T-cell (primary cell): ENCODE data around the gene RAB3A. TPM values are rescaled to one million over a fixed set of nuclear protein-coding genes. Genes with fewer than 3 reads are reported as not detected.

ENCODE experiments used
- ATAC-seq, 4 experiments: fragments of 200-7000 bp in 3 of 4; fragments of 150-1000 bp in 1 of 4; cut with Tn5 transposase; replicated peaks in 1 of 4; 1 replicate in 3 of 4; 2 replicates in 1 of 4; pipeline ENCODE4 v1.10.0; 2021; ENCODE audit warnings: moderate library complexity in 3 of 4, mild to moderate bottlenecking in 2 of 4, moderate number of reproducible peaks in 1 of 4
- CTCF ChIA-PET, 2 donors: fragments of 300-600 bp; sonication (Branson Sonifier 250); formaldehyde crosslinking; loops; one replicate each; lab custom pipeline; 2022; ENCODE audit warnings: antibody characterized with exemption in 2 of 2; lab: Charles Lee
- POLR2A ChIA-PET, 2 donors: fragments of 300-600 bp; sonication (Branson Sonifier 250); formaldehyde crosslinking; loops; one replicate each; lab custom pipeline; 2022; ENCODE audit warnings: antibody characterized with exemption in 2 of 2; lab: Charles Lee
- DNase-seq, 35 experiments: peaks; one replicate each; pipeline versions ENCODE4 v3.0.0 to v3.0.0-alpha.2; 2013 to 2023
- H3K27ac ChIP-seq: one replicate; pipeline ENCODE4 v1.5.1; 2013; ENCODE audit warnings: low read length
- H3K27me3 ChIP-seq, 2 experiments: replicated peaks in 1 of 2; 1 replicate in 1 of 2; 2 replicates in 1 of 2; pipeline versions ENCODE4 v1.6.1 to v1.7.0; 2013; ENCODE audit warnings: low read length in 1 of 2, mixed read lengths in 1 of 2; ENCODE audit not compliant: control insufficient read depth in 2 of 2, insufficient read depth in 2 of 2; ENCODE audit errors: extremely low read depth in 1 of 2
- H3K36me3 ChIP-seq, 2 donors: 1 replicate in 1 of 2; 2 replicates in 1 of 2; pipeline versions ENCODE4 v1.6.1 to v1.7.0; 2013; ENCODE audit warnings: low read length in 1 of 2; ENCODE audit not compliant: control insufficient read depth in 2 of 2, insufficient read depth in 1 of 2; ENCODE audit errors: extremely low read depth in 1 of 2
- H3K4me1 ChIP-seq, 2 experiments: 1 replicate in 1 of 2; 2 replicates in 1 of 2; pipeline versions ENCODE4 v1.6.1 to v1.7.0; 2013; ENCODE audit warnings: low read length in 2 of 2, mixed read lengths in 1 of 2; ENCODE audit not compliant: insufficient read depth in 2 of 2, control insufficient read depth in 1 of 2; ENCODE audit errors: extremely low read depth in 1 of 2
- H3K4me3 ChIP-seq, 2 donors: 1 replicate in 1 of 2; 2 replicates in 1 of 2; pipeline versions ENCODE4 v1.5.1 to v1.7.0; 2013; ENCODE audit warnings: mild to moderate bottlenecking in 2 of 2, low read length in 1 of 2, moderate library complexity in 1 of 2; ENCODE audit not compliant: control insufficient read depth in 1 of 2; ENCODE audit errors: extremely low read depth in 1 of 2
- H3K9me3 ChIP-seq: 2 replicates; pipeline ENCODE4 v1.7.0; 2013
- H3K27ac Mint-ChIP-seq, 2 donors: one replicate each; pipeline ENCODE4 v1.8.0; 2020 to 2021; ENCODE audit warnings: mild to moderate bottlenecking in 2 of 2, mixed read lengths in 2 of 2
- H3K27me3 Mint-ChIP-seq, 2 donors: one replicate each; pipeline ENCODE4 v1.8.0; 2021 to 2022; ENCODE audit warnings: mixed read lengths in 2 of 2
- H3K36me3 Mint-ChIP-seq: one replicate; pipeline ENCODE4 v1.8.0; 2021; ENCODE audit warnings: mixed read lengths
- H3K4me1 Mint-ChIP-seq, 3 donors: one replicate each; pipeline ENCODE4 v1.8.0; 2020 to 2022; ENCODE audit warnings: mixed read lengths in 3 of 3, mild to moderate bottlenecking in 1 of 3
- H3K4me3 Mint-ChIP-seq, 3 donors: one replicate each; pipeline ENCODE4 v1.8.0; 2020 to 2022; ENCODE audit warnings: mild to moderate bottlenecking in 3 of 3, mixed read lengths in 3 of 3, moderate library complexity in 3 of 3
- H3K9me3 Mint-ChIP-seq, 3 donors: one replicate each; pipeline ENCODE4 v1.8.0; 2020 to 2022; ENCODE audit warnings: mixed read lengths in 3 of 3
- WGBS: methylation state at CpG from one replicate; pipeline ENCODE4 v1.1.5; 2013; ENCODE audit warnings: missing lambda C conversion rate; ENCODE audit not compliant: insufficient coverage; 5-methylcytosine and 5-hydroxymethylcytosine counted together
- total RNA-seq, 35 experiments: library from RNA in 6 of 35; stranded (reverse) in 6 of 35; fragments of 120-200 nt in 1 of 35; gene quantifications; one replicate each; pipeline versions ENCODE4 v1.2.1 to v1.2.4 and lab custom pipeline; 2013 to 2026

The RAB3A gene
- total RNA-seq, 5 donors from 2014 or later (not counting 1 experiment from before 2014, with no cell fraction given), result 4.7 to 8.3 (median 5.6) TPM

GRCh38 chr19:18152817-18153555 is 50.9 kb downstream of the RAB3A start, which contains the start of gene PIK3R2:
TSS of gene PIK3R2 (plus strand) at chr19:18153163. CDS start at chr19:18155880, 2,717 bp downstream.
- Histone ChIP-seq H3K9me3 (no peaks in the 10 kb centered on the region), H3K4me1 (peaks cover 5 to 57% of the 10 kb centered on the region in 2 experiments), H3K4me3 (peak within 1 kb of the TSS; percentile 78 to 86), H3K36me3 (peaks cover 11 to 15% of the 10 kb centered on the region in 2 donors), H3K27me3 (no peaks in the 10 kb centered on the region), H3K27ac (peak within 1 kb of the TSS; percentile 87)
- ChIA-PET CTCF (interaction anchor here in 1 of 2 donors (0.5 to 1.8 kb wide), 7 partner anchors 8 to 1906 kb away, joined by 3 to 8 read pairs (median 3); partner anchors contain the start of genes ARRDC2, MPV17L2 and RAB3A), POLR2A (no interaction called here)
- Mint-ChIP-seq H3K4me1 (peaks cover 27 to 32% (median 27%) of the 10 kb centered on the region in 3 donors), H3K27ac (peak within 1 kb of the TSS; percentile 98), H3K4me3 (peak within 1 kb of the TSS; percentile 86 to 95 (median 91)), H3K36me3 (no peaks in the 10 kb centered on the region), H3K27me3 (no peaks in the 10 kb centered on the region), H3K9me3 (no peaks in the 10 kb centered on the region)
- peak; percentile 99 to 100 (median 100) for DNase-seq
- WGBS, result under 1% methylated on average over 85 of the region's 86 CpGs
- ATAC-seq, result peak; percentile 86 to 89 (median 88)

- Mint-ChIP-seq H3K27ac (peak overlapping the region; percentile 98), H3K36me3 (no peaks in the 10 kb centered on the region), H3K27me3 (no peaks in the 10 kb centered on the region), H3K4me3 (peak overlapping the region; percentile 86 to 95 (median 91)), H3K4me1 (peaks cover 27 to 32% (median 27%) of the 10 kb centered on the region in 3 donors), H3K9me3 (no peaks in the 10 kb centered on the region)
- Histone ChIP-seq H3K27me3 (no peaks in the 10 kb centered on the region), H3K36me3 (peaks cover 7 to 16% of the 10 kb centered on the region in 2 donors), H3K4me1 (peaks cover 5 to 57% of the 10 kb centered on the region in 2 experiments), H3K9me3 (no peaks in the 10 kb centered on the region), H3K27ac (peak overlapping the region; percentile 87), H3K4me3 (peak overlapping the region; percentile 68 to 78)
- ATAC-seq (peak; percentile 70 to 72 (median 72)), DNase-seq (peak; percentile 93 to 100 (median 98))
- ChIA-PET CTCF (interaction anchor here in 1 of 2 donors (0.5 to 1.8 kb wide), 8 partner anchors 9 to 1906 kb away, joined by 3 to 8 read pairs (median 3); partner anchors contain the start of genes ARRDC2, MPV17L2 and RAB3A), POLR2A (no interaction called here)
- 0% methylated on average over 22 of the region's 22 CpGs for WGBS
These were observed 51.4 kb downstream of the RAB3A start for GRCh38 chr19:18152442-18152816.

- no peaks in the 10 kb centered on the region for H3K27me3 Mint-ChIP-seq
- Histone ChIP-seq H3K4me1 (peaks cover 5 to 57% of the 10 kb centered on the region in 2 experiments), H3K36me3 (peaks cover 11 to 23% of the 10 kb centered on the region in 2 donors), H3K4me3 (no peak overlapping the region), H3K27ac (peak overlapping the region; percentile 87), H3K9me3 (no peaks in the 10 kb centered on the region), H3K27me3 (no peaks in the 10 kb centered on the region)
- peak overlapping the region in 2 of 3 donors; percentile 86 to 91 for H3K4me3 Mint-ChIP-seq
- POLR2A ChIA-PET, result interaction anchor here (0.7 to 1.0 kb wide), 2 partner anchors 33 to 64 kb away, joined by 3 read pairs; partner anchors contain the start of gene IL12RB1 (in 1 of the 2)
- CTCF ChIA-PET, result interaction anchor here (0.5 to 1.8 kb wide), 4 partner anchors 29 to 218 kb away, joined by 3 to 8 read pairs (median 4); partner anchors contain the start of gene CCDC124 (in 1 of the 2)
- peak overlapping the region; percentile 98 for H3K27ac Mint-ChIP-seq
- no peak for DNase-seq
- H3K9me3 Mint-ChIP-seq, result no peaks in the 10 kb centered on the region
- WGBS, result 97% methylated on average over 16 of the region's 18 CpGs
- peaks cover 22 to 28% (median 23%) of the 10 kb centered on the region in 3 donors for H3K4me1 Mint-ChIP-seq
- H3K36me3 Mint-ChIP-seq, result peaks cover 8% of the 10 kb centered on the region
- no peak for ATAC-seq
These were observed 52.8 kb downstream of the RAB3A start for GRCh38 chr19:18150776-18151624.

GRCh38 chr19:18149596-18149975 is 54.3 kb downstream of the RAB3A start:
- Mint-ChIP-seq H3K4me1 (peaks cover 20 to 25% (median 20%) of the 10 kb centered on the region in 3 donors), H3K27me3 (no peaks in the 10 kb centered on the region), H3K4me3 (no peak overlapping the region), H3K27ac (no peak overlapping the region), H3K36me3 (peaks cover 15% of the 10 kb centered on the region), H3K9me3 (no peaks in the 10 kb centered on the region)
- no peaks in the 10 kb centered on the region for H3K9me3 ChIP-seq
- POLR2A ChIA-PET, result no interaction called here
- peaks cover 5 to 56% of the 10 kb centered on the region in 2 experiments for H3K4me1 ChIP-seq
- H3K4me3 ChIP-seq, result no peak overlapping the region
- H3K27me3 ChIP-seq, result no peaks in the 10 kb centered on the region
- peaks cover 19 to 37% of the 10 kb centered on the region in 2 donors for H3K36me3 ChIP-seq
- WGBS, result 100% methylated on average over 7 of the region's 16 CpGs
- DNase-seq (no peak), ATAC-seq (no peak)
- H3K27ac ChIP-seq, result no peak overlapping the region
- CTCF ChIA-PET, result no interaction called here

- CTCF ChIA-PET, result no interaction called here
These were observed 56.4 kb downstream of the RAB3A start for GRCh38 chr19:18147396-18147795.

More at GRCh38 chr19:18147396-18147795, 56.4 kb downstream of the RAB3A start:
- H3K27ac Mint-ChIP-seq, result peak overlapping the region in 1 of 2 donors; percentile 22
- peaks cover 0 to 38% of the 10 kb centered on the region in 2 experiments for H3K4me1 ChIP-seq
- no peaks in the 10 kb centered on the region for H3K9me3 ChIP-seq
- H3K36me3 ChIP-seq, result peaks cover 24 to 59% of the 10 kb centered on the region in 2 donors
- no peaks in the 10 kb centered on the region for H3K9me3 Mint-ChIP-seq
- no peak overlapping the region for H3K4me3 ChIP-seq
- POLR2A ChIA-PET, result no interaction called here
- no peaks in the 10 kb centered on the region for H3K27me3 ChIP-seq
- ATAC-seq (no peak), DNase-seq (no peak)
- H3K27me3 Mint-ChIP-seq, result no peaks in the 10 kb centered on the region
- peaks cover 18% of the 10 kb centered on the region for H3K36me3 Mint-ChIP-seq
- 98% methylated on average over 6 of the region's 13 CpGs for WGBS
- H3K27ac ChIP-seq, result no peak overlapping the region
- H3K4me1 Mint-ChIP-seq, result peaks cover 8 to 15% (median 9%) of the 10 kb centered on the region in 3 donors
- no peak overlapping the region for H3K4me3 Mint-ChIP-seq
